ENCODE data around the gene TARBP1. TPM values are rescaled to one million over a fixed set of nuclear protein-coding genes. Genes with fewer than 3 reads are reported as not detected.

TARBP1 gene
- total RNA-seq, 2 experiments from 2014 or later = 31.3 to 33.2 TPM

GRCh38 chr1:234502785-234503184 lies 23.8 kb upstream of the TARBP1 start:
- Mint-ChIP-seq H3K27ac (no peak overlapping the region), H3K4me3 (no peak overlapping the region), H3K36me3 (ENCODE audit: low read depth) (peaks cover 6% of the 10 kb centered on the region), H3K4me1 (peaks cover 48% of the 10 kb centered on the region), H3K27me3 (no peaks in the 10 kb centered on the region), H3K9me3 (peaks cover 6% of the 10 kb centered on the region)
- ChIA-PET CTCF (interaction anchor here (0.7 to 2.2 kb wide), 2 partner anchors 15 to 737 kb away, joined by 6 to 8 read pairs; no protein-coding TSS in a partner anchor), POLR2A (no interaction called here)
- no peak for DNase-seq

GRCh38 chr1:234500269-234500668 lies 21.3 kb upstream of the TARBP1 start:
- no peak for DNase-seq
- H3K27me3 Mint-ChIP-seq = no peaks in the 10 kb centered on the region
- H3K27ac Mint-ChIP-seq = no peak overlapping the region
- peaks cover 4% of the 10 kb centered on the region for H3K36me3 Mint-ChIP-seq (ENCODE audit: low read depth)
- CTCF ChIA-PET = interaction anchor here (0.6 to 2.5 kb wide), 16 partner anchors 13 to 596 kb away, joined by 3 to 13 read pairs (median 4); no protein-coding TSS in a partner anchor
- peaks cover 56% of the 10 kb centered on the region for H3K4me1 Mint-ChIP-seq
- H3K9me3 Mint-ChIP-seq = peaks cover 4% of the 10 kb centered on the region
- POLR2A ChIA-PET = interaction anchor here (0.9 kb wide), 1 partner anchor 105 kb away, joined by 3 read pairs; no protein-coding TSS in a partner anchor
- no peak overlapping the region for H3K4me3 Mint-ChIP-seq

- no peak for DNase-seq
- Mint-ChIP-seq H3K36me3 (ENCODE audit: low read depth) (peaks cover 4% of the 10 kb centered on the region), H3K27me3 (no peaks in the 10 kb centered on the region), H3K9me3 (peaks cover 4% of the 10 kb centered on the region), H3K4me1 (peaks cover 56% of the 10 kb centered on the region), H3K4me3 (no peak overlapping the region), H3K27ac (peak overlapping the region; percentile 87)
- ChIA-PET CTCF (interaction anchor here (0.6 to 2.5 kb wide), 27 partner anchors 9 to 605 kb away, joined by 3 to 13 read pairs (median 4); partner anchors contain the start of gene IRF2BP2), POLR2A (interaction anchor here (1.3 kb wide), 1 partner anchor 427 kb away, joined by 3 read pairs; no protein-coding TSS in a partner anchor)
These were observed 20.9 kb upstream of the TARBP1 start for GRCh38 chr1:234499943-234500245.

GRCh38 chr1:234499119-234499942 lies 20.4 kb upstream of the TARBP1 start:
- Mint-ChIP-seq H3K27me3 (no peaks in the 10 kb centered on the region), H3K4me1 (peaks cover 57% of the 10 kb centered on the region), H3K9me3 (peaks cover under 1% of the 10 kb centered on the region), H3K27ac (peak overlapping the region; percentile 87), H3K36me3 (ENCODE audit: low read depth) (peaks cover under 1% of the 10 kb centered on the region), H3K4me3 (no peak overlapping the region)
- POLR2A ChIA-PET = interaction anchor here (0.6 to 1.3 kb wide), 2 partner anchors 346 to 428 kb away, joined by 3 read pairs; no protein-coding TSS in a partner anchor
- peak; percentile 85 for DNase-seq
- CTCF ChIA-PET = interaction anchor here (0.7 to 2.5 kb wide), 30 partner anchors 9 to 606 kb away, joined by 3 to 13 read pairs (median 4); partner anchors contain the start of gene IRF2BP2

GRCh38 chr1:234498448-234499118 lies 19.6 kb upstream of the TARBP1 start:
- peaks cover 57% of the 10 kb centered on the region for H3K4me1 Mint-ChIP-seq
- peak overlapping the region; percentile 87 for H3K27ac Mint-ChIP-seq
- no peaks in the 10 kb centered on the region for H3K27me3 Mint-ChIP-seq
- H3K9me3 Mint-ChIP-seq = no peaks in the 10 kb centered on the region
- no peaks in the 10 kb centered on the region for H3K36me3 Mint-ChIP-seq (ENCODE audit: low read depth)
- ChIA-PET POLR2A (interaction anchor here (1.3 kb wide), 1 partner anchor 428 kb away, joined by 3 read pairs; no protein-coding TSS in a partner anchor), CTCF (interaction anchor here (0.7 to 2.5 kb wide), 16 partner anchors 9 to 597 kb away, joined by 3 to 13 read pairs (median 4); no protein-coding TSS in a partner anchor)
- no peak overlapping the region for H3K4me3 Mint-ChIP-seq
- no peak for DNase-seq

- Mint-ChIP-seq H3K27ac (no peak overlapping the region), H3K4me1 (peaks cover 57% of the 10 kb centered on the region), H3K36me3 (ENCODE audit: low read depth) (no peaks in the 10 kb centered on the region), H3K9me3 (no peaks in the 10 kb centered on the region), H3K4me3 (no peak overlapping the region), H3K27me3 (no peaks in the 10 kb centered on the region)
- ChIA-PET POLR2A (no interaction called here), CTCF (no interaction called here)
- DNase-seq = no peak
These were observed 18.6 kb upstream of the TARBP1 start for GRCh38 chr1:234497589-234497988.

GRCh38 chr1:234495231-234495990 lies 16.4 kb upstream of the TARBP1 start:
- Mint-ChIP-seq H3K4me3 (no peak overlapping the region), H3K36me3 (ENCODE audit: low read depth) (no peaks in the 10 kb centered on the region), H3K27ac (no peak overlapping the region), H3K27me3 (no peaks in the 10 kb centered on the region), H3K9me3 (no peaks in the 10 kb centered on the region), H3K4me1 (peaks cover 52% of the 10 kb centered on the region)
- POLR2A ChIA-PET = interaction anchor here (0.8 to 1.2 kb wide), 3 partner anchors 106 to 467 kb away, joined by 3 to 4 read pairs (median 4); no protein-coding TSS in a partner anchor
- CTCF ChIA-PET = interaction anchor here (0.6 to 2.2 kb wide), 13 partner anchors 8 to 1459 kb away, joined by 3 to 11 read pairs (median 3); no protein-coding TSS in a partner anchor
- no peak for DNase-seq

- H3K9me3 Mint-ChIP-seq = no peaks in the 10 kb centered on the region
- POLR2A ChIA-PET = no interaction called here
These were observed 15.1 kb upstream of the TARBP1 start for GRCh38 chr1:234494049-234494448.

GRCh38 chr1:234490793-234491479 lies 12.0 kb upstream of the TARBP1 start:
- H3K36me3 Mint-ChIP-seq (ENCODE audit: low read depth) = no peaks in the 10 kb centered on the region
- H3K9me3 Mint-ChIP-seq = no peaks in the 10 kb centered on the region
- ChIA-PET CTCF (interaction anchor here (1.1 to 2.6 kb wide), 2 partner anchors 8 to 10 kb away, joined by 3 to 8 read pairs; no protein-coding TSS in a partner anchor), POLR2A (no interaction called here)
- DNase-seq = no peak
- peak overlapping the region; percentile 58 for H3K27ac Mint-ChIP-seq
- H3K4me1 Mint-ChIP-seq = peaks cover 56% of the 10 kb centered on the region
- no peak overlapping the region for H3K4me3 Mint-ChIP-seq
- no peaks in the 10 kb centered on the region for H3K27me3 Mint-ChIP-seq

More at GRCh38 chr1:234494049-234494448, 15.1 kb upstream of the TARBP1 start:
- no peaks in the 10 kb centered on the region for H3K36me3 Mint-ChIP-seq (ENCODE audit: low read depth)
- H3K4me3 Mint-ChIP-seq = no peak overlapping the region
- CTCF ChIA-PET = no interaction called here
- H3K27ac Mint-ChIP-seq = no peak overlapping the region
- DNase-seq = no peak
- H3K4me1 Mint-ChIP-seq = peaks cover 46% of the 10 kb centered on the region
- no peaks in the 10 kb centered on the region for H3K27me3 Mint-ChIP-seq

- no peak overlapping the region for H3K27ac Mint-ChIP-seq
- peaks cover 48% of the 10 kb centered on the region for H3K4me1 Mint-ChIP-seq
- no peak for DNase-seq
- no peaks in the 10 kb centered on the region for H3K27me3 Mint-ChIP-seq
- H3K4me3 Mint-ChIP-seq = no peak overlapping the region
- H3K9me3 Mint-ChIP-seq = no peaks in the 10 kb centered on the region
- ChIA-PET POLR2A (no interaction called here), CTCF (interaction anchor here (0.6 to 2.6 kb wide), 4 partner anchors 8 to 522 kb away, joined by 3 to 8 read pairs (median 4); no protein-coding TSS in a partner anchor)
- H3K36me3 Mint-ChIP-seq (ENCODE audit: low read depth) = no peaks in the 10 kb centered on the region
These were observed 10.7 kb upstream of the TARBP1 start for GRCh38 chr1:234489698-234490077.

- H3K4me3 Mint-ChIP-seq = no peak overlapping the region
- no peaks in the 10 kb centered on the region for H3K27me3 Mint-ChIP-seq
- ChIA-PET POLR2A (no interaction called here), CTCF (interaction anchor here (0.6 to 2.6 kb wide), 4 partner anchors 9 to 926 kb away, joined by 3 to 8 read pairs (median 4); no protein-coding TSS in a partner anchor)
- DNase-seq = no peak
- H3K9me3 Mint-ChIP-seq = no peaks in the 10 kb centered on the region
- H3K27ac Mint-ChIP-seq = no peak overlapping the region
- peaks cover 45% of the 10 kb centered on the region for H3K4me1 Mint-ChIP-seq
- H3K36me3 Mint-ChIP-seq (ENCODE audit: low read depth) = no peaks in the 10 kb centered on the region
These were observed 10.2 kb upstream of the TARBP1 start for GRCh38 chr1:234489007-234489697.

Data from activated CD4-positive, alpha-beta T cell treated with anti-CD3 and anti-CD28 coated beads, Interleukin-2, amount 10 ng/mL, durations not matched to agents 7 days and 5 days (primary cell).